Muscle of leg (tissue), 16 donors: Measurements from ENCODE around the gene KRTAP3-1. TPM values are rescaled to one million over a fixed set of nuclear protein-coding genes. Genes with fewer than 3 reads are reported as not detected.
"Not testable (repeated sequence)": the region's sequence is repeated elsewhere in the genome, so short reads cannot be mapped to it uniquely, and the experiment has no call there.

Source experiments
- DNase-seq: peaks from one replicate; pipeline ENCODE4 v3.0.0; 2013
- H3K27ac ChIP-seq: one replicate; pipeline ENCODE4 v1.5.1; 2013; ENCODE audit warnings: mild to moderate bottlenecking, low read length, control low read depth
- H3K27me3 ChIP-seq: one replicate; pipeline ENCODE4 v1.6.1; 2013; ENCODE audit warnings: low read length; ENCODE audit not compliant: control insufficient read depth, insufficient read depth
- H3K36me3 ChIP-seq: one replicate; pipeline ENCODE4 v1.6.1; 2013; ENCODE audit warnings: low read length; ENCODE audit not compliant: control insufficient read depth, insufficient read depth
- H3K4me1 ChIP-seq: one replicate; pipeline ENCODE4 v1.6.1; 2013; ENCODE audit warnings: low read length; ENCODE audit not compliant: control insufficient read depth, insufficient read depth
- H3K4me3 ChIP-seq: one replicate; pipeline ENCODE4 v1.5.1; 2013; ENCODE audit warnings: low read length, control low read depth
- H3K9me3 ChIP-seq: replicated peaks from 2 replicates; pipeline ENCODE4 v1.6.1; 2013; ENCODE audit warnings: low read depth, low read length; ENCODE audit not compliant: control insufficient read depth
- WGBS: methylation state at CpG from one replicate; pipeline ENCODE4 v1.1.5; 2013; ENCODE audit warnings: missing lambda C conversion rate; ENCODE audit not compliant: insufficient coverage; 5-methylcytosine and 5-hydroxymethylcytosine counted together
- long read RNA-seq, 11 donors: transcript quantifications; one replicate each; lab custom pipeline, GENCODE V29; 2026
- polyA plus RNA-seq, 8 donors: library from polyadenylated mRNA; unstranded; fragments of 120-200 nt; gene quantifications; one replicate each; pipeline versions ENCODE4 v1.2.1 to v1.2.3, GENCODE V29; 2013; ENCODE audit warnings: inconsistent platforms in 1 of 8, low replicate concordance in 1 of 8; ENCODE audit not compliant: insufficient read length in 8 of 8, insufficient read depth in 1 of 8
- total RNA-seq: library from RNA; stranded (reverse); fragments of 120-200 nt; gene quantifications from one replicate; pipeline ENCODE4 v1.2.4, GENCODE V29; 2013

KRTAP3-1 gene
- total RNA-seq: not detected
- not detected for polyA plus RNA-seq
- long read RNA-seq, donor 1: 0 reads
- long read RNA-seq, donor 2: 0 reads
- long read RNA-seq, donor 3: 0 reads
- long read RNA-seq, donor 4: 0 reads
- long read RNA-seq, donor 5, partial matches to known transcripts: 0 of 1 reads
- long read RNA-seq, donor 5, other reads (novel, unspliced or antisense): 0 of 1 reads
- long read RNA-seq, donor 6: 0 reads
- long read RNA-seq, donor 7: 0 reads
- long read RNA-seq, donor 8: 0 reads
- long read RNA-seq, donor 9: 0 reads
- long read RNA-seq, donor 10: 0 reads
- long read RNA-seq, donor 11: 0 reads

DNA sequence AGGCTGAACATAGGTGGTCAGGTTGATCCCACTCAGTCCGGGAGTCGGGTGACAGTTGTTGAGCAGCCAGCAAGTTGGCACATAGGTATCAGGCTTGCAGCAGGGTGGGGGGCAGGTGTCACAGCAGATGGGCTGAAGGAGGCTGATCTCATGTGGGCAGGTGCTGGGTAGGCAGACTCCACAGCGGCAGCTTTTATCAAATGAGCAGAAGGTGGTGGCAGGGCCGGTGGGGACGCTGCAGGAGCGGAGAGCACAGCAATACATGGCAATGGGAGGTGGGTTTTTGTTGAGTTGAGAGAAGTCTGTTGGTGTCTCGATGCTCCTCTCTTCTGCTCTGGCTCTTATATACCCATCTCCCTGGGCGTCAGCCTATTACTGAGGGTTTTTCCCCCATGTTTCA is at the start of gene KRTAP3-1:
KRTAP3-1 (minus strand) TSS at position 318 of the 400 bp plus-strand sequence; CDS start at position 264, 54 bp downstream.
- H3K36me3 ChIP-seq: no peaks in the 10 kb centered on the region
- H3K27ac ChIP-seq: no peak within 1 kb of the TSS
- H3K9me3 ChIP-seq: no peaks in the 10 kb centered on the region
- no peaks in the 10 kb centered on the region for H3K27me3 ChIP-seq
- H3K4me3 ChIP-seq: no peak within 1 kb of the TSS
- peaks cover 6% of the 10 kb centered on the region for H3K4me1 ChIP-seq
- DNase-seq: peak; percentile 13
- WGBS: 86% methylated on average over 6 of the region's 8 CpGs

- Histone ChIP-seq H3K4me3 (no peak overlapping the region), H3K27ac (no peak overlapping the region), H3K36me3 (no peaks in the 10 kb centered on the region), H3K9me3 (no peaks in the 10 kb centered on the region), H3K27me3 (peaks cover 5% of the 10 kb centered on the region), H3K4me1 (no peaks in the 10 kb centered on the region)
- no CpG with 5 or more reads among the region's 1 CpG for WGBS
- no peak for DNase-seq
Measured at GRCh38 chr17:41057547-41057946, 48.6 kb upstream of the KRTAP3-1 start.

DNA sequence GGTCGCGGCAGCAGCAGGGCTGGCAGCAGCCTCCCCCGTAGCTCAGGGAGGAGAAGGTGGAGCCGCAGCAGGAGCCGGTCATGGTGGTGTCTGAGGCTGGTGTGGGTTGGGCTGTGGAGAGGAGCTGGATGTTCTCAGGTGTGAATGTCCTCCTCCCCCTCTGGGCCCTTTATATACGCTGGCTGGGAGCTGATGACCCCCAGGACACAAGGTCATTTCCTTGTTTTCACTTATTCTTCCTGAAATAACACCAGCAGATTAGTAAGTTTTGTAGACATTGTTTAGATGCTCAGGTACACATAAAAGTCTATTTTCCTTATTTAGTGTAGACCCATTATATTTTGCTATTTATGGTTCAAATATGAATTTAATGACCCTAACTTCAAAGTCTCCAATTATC is 46.2 kb upstream of the KRTAP3-1 start, which contains the start of gene KRTAP2-2:
KRTAP2-2 (minus strand) TSS at position 101 of the 400 bp plus-strand sequence; CDS start at position 82, 19 bp downstream.
- not testable (repeated sequence) for H3K27ac ChIP-seq, H3K36me3 ChIP-seq, H3K4me3 ChIP-seq, H3K9me3 ChIP-seq, H3K4me1 ChIP-seq, H3K27me3 ChIP-seq, DNase-seq
- WGBS: no CpG with 5 or more reads among the region's 6 CpGs

DNA sequence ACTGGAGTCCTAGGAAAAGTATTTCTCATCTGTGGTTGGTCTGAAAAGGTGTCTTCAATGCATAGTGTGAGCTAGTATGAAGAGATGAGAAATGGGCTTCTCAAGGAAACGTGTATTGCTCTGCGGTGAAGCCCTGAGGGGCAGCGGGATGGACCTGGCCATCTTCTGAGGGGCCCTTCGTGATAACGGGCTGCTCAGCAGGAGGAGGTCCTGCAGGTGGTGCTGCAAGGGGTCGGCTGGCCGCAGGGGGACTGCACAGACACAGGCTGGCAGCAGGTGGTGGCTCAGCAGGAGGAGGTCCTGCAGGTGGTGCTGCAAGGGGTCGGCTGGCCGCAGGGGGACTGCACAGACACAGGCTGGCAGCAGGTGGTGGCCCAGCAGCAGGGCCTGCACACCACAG is 45.6 kb upstream of the KRTAP3-1 start:
- H3K9me3 ChIP-seq, H3K27ac ChIP-seq, H3K4me1 ChIP-seq, H3K27me3 ChIP-seq, H3K36me3 ChIP-seq, H3K4me3 ChIP-seq, DNase-seq: not testable (repeated sequence)
- 64% methylated on average over 2 of the region's 9 CpGs for WGBS

DNA sequence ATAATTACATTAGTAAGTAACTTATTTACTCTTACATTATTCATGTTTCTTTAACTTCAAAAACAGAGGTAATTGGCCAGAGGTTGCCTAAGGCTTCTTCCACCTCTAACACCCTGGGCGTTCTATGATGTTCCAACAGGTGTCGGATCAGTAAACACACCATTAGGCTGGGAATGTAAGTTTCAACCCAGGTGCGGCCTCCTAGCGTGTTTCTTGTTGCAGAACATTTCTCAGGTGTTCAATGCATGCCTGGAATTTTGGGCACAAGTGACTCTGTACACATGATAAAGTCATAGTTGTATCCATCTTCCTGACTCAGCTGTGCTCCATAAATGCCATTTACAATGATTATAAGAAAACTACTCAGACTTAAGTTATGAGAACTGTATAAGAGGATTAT is 45.1 kb upstream of the KRTAP3-1 start:
- 79% methylated on average over 4 of the region's 4 CpGs for WGBS

GRCh38 chr17:41052566-41052965 is 43.6 kb upstream of the KRTAP3-1 start:
- Histone ChIP-seq H3K27me3 (peaks cover 6% of the 10 kb centered on the region), H3K4me3 (no peak overlapping the region), H3K4me1 (no peaks in the 10 kb centered on the region), H3K27ac (no peak overlapping the region), H3K36me3 (no peaks in the 10 kb centered on the region), H3K9me3 (no peaks in the 10 kb centered on the region)
- no peak for DNase-seq

More for the DNA sequence above, 45.1 kb upstream of the KRTAP3-1 start:
- Histone ChIP-seq H3K4me1 (no peaks in the 10 kb centered on the region), H3K27ac (no peak overlapping the region), H3K27me3 (peaks cover 2% of the 10 kb centered on the region), H3K9me3 (no peaks in the 10 kb centered on the region), H3K36me3 (no peaks in the 10 kb centered on the region), H3K4me3 (no peak overlapping the region)
- DNase-seq: no peak

GRCh38 chr17:41049110-41049509 is 40.2 kb upstream of the KRTAP3-1 start:
- Histone ChIP-seq H3K36me3 (no peaks in the 10 kb centered on the region), H3K4me3 (no peak overlapping the region), H3K4me1 (no peaks in the 10 kb centered on the region), H3K27me3 (peaks cover 6% of the 10 kb centered on the region), H3K9me3 (no peaks in the 10 kb centered on the region), H3K27ac (no peak overlapping the region)
- WGBS: 70% methylated on average over 2 of the region's 2 CpGs
- DNase-seq: no peak

DNA sequence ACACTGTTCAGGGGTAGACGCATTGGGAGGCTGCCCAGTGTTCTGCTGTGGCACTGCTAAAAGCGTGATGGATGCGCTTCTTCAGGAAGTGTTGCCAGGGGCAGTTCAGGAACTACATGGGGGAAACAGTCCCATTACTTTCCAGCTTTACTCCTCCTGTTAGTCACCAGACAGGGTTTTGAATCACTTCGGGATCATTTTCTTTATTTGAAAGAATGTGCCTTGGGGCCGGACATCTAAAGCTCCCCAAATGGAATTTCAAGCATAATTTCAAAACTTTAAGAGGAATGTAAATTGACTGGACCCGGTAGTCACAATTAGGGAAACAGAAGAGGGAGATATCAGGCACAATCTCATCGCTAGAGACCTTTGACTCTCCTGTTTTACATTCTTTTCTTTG is 39.5 kb upstream of the KRTAP3-1 start:
- H3K9me3 ChIP-seq: no peaks in the 10 kb centered on the region
- H3K27me3 ChIP-seq: peaks cover 6% of the 10 kb centered on the region
- no peak for DNase-seq
- no CpG with 5 or more reads among the region's 7 CpGs for WGBS
- no peak overlapping the region for H3K4me3 ChIP-seq
- no peaks in the 10 kb centered on the region for H3K36me3 ChIP-seq
- no peak overlapping the region for H3K27ac ChIP-seq
- H3K4me1 ChIP-seq: no peaks in the 10 kb centered on the region

DNA sequence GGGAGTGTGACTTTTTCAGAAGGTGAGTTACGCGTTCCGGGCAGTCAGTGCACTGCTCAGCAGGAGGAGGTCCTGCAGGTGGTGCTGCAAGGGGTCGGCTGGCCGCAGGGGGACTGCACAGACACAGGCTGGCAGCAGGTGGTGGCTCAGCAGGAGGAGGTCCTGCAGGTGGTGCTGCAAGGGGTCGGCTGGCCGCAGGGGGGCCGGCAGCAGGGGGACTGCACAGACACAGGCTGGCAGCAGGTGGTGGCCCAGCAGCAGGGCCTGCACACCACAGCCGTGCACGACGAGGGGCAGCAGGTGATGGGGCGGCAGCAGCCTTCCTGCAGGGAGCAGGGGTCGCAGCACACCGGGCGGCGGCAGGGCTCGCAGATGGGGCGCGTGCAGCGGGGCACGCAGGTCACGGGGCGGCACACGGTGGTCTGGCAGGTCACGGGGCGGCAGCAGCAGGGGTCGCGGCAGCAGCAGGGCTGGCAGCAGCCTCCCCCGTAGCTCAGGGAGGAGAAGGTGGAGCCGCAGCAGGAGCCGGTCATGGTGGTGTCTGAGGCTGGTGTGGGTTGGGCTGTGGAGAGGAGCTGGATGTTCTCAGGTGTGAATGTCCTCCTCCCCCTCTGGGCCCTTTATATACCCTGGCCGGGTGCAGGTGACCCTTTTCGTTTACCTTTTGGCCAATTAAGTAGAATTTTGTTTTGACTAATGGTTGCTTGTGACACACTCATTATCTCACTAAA is 38.0 kb upstream of the KRTAP3-1 start, which contains the start of gene KRTAP2-1:
KRTAP2-1 (minus strand) TSS at position 582 of the 731 bp plus-strand sequence; CDS start at position 533, 49 bp downstream.
- H3K27me3 ChIP-seq, H3K36me3 ChIP-seq, H3K27ac ChIP-seq, H3K4me3 ChIP-seq, DNase-seq, H3K4me1 ChIP-seq, H3K9me3 ChIP-seq: not testable (repeated sequence)
- WGBS: 63% methylated on average over 5 of the region's 33 CpGs

- Histone ChIP-seq H3K27ac (no peak overlapping the region), H3K4me3 (no peak overlapping the region), H3K36me3 (no peaks in the 10 kb centered on the region), H3K9me3 (no peaks in the 10 kb centered on the region), H3K27me3 (peaks cover under 1% of the 10 kb centered on the region), H3K4me1 (no peaks in the 10 kb centered on the region)
- DNase-seq: no peak
- WGBS: no CpG with 5 or more reads among the region's 1 CpG
Measured at GRCh38 chr17:41042953-41043352, 34.0 kb upstream of the KRTAP3-1 start.
